ENCODE results near the gene MIPEP. TPM values are rescaled to one million over a fixed set of nuclear protein-coding genes. Genes with fewer than 3 reads are reported as not detected.

The MIPEP gene
- total and polyA plus RNA-seq, 2 experiments from 2014 or later: 17.1 to 19.8 TPM

DNA sequence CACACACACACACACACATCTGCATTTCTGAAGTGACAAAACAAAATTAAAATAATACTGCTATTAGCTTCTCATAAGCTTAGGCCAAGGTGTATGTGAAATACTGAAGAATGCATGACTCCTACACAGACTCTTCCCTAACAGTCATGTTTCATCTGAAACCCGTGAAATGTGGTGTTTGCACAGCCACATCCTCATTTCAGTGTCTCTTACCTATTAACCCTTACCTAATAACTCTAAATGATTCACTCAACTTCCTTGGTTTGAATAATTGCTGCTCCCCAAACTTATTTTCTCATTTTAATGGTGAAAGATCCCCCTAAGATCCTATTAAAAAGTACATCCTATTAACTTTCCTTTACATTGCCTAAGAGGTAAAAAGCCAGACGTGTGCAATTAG lies 117.6 kb downstream of the MIPEP start:
- Histone ChIP-seq H3K27ac (peak overlapping the region; percentile 58), H3K27me3 (no peaks in the 10 kb centered on the region), H3K9me2 (replicated peaks; ENCODE audit: insufficient read depth) (no peaks in the 10 kb centered on the region), H4K20me1 (ENCODE audit: insufficient read depth, poor library complexity, severe bottlenecking) (no peaks in the 10 kb centered on the region), H3K9me3 (ENCODE audit: low read depth) (no peaks in the 10 kb centered on the region), H3K36me3 (replicated peaks; ENCODE audit: insufficient read depth, low read depth) (no peaks in the 10 kb centered on the region), H3K4me2 (no peak overlapping the region), H3K4me3 (no peak overlapping the region), H2AFZ (no peak overlapping the region), H3K79me2 (no peaks in the 10 kb centered on the region), H3K4me1 (ENCODE audit: insufficient read depth) (peaks cover 3% of the 10 kb centered on the region)
- WGBS (ENCODE audit: low lambda C conversion rate, missing lambda C conversion rate): 29% methylated on average over 2 of the region's 2 CpGs
- no peak for DNase-seq (ENCODE audit: low spot score)
- TF ChIP-seq EZH2 (IDR thresholded peaks at IDR 0.05; ENCODE audit: borderline replicate concordance) (no peak), EZH2phosphoT487 (IDR thresholded peaks at IDR 0.05; ENCODE audit: low read depth, severe bottlenecking, unreplicated experiment) (no peak)
- TF ChIP-seq, protein P1, sequence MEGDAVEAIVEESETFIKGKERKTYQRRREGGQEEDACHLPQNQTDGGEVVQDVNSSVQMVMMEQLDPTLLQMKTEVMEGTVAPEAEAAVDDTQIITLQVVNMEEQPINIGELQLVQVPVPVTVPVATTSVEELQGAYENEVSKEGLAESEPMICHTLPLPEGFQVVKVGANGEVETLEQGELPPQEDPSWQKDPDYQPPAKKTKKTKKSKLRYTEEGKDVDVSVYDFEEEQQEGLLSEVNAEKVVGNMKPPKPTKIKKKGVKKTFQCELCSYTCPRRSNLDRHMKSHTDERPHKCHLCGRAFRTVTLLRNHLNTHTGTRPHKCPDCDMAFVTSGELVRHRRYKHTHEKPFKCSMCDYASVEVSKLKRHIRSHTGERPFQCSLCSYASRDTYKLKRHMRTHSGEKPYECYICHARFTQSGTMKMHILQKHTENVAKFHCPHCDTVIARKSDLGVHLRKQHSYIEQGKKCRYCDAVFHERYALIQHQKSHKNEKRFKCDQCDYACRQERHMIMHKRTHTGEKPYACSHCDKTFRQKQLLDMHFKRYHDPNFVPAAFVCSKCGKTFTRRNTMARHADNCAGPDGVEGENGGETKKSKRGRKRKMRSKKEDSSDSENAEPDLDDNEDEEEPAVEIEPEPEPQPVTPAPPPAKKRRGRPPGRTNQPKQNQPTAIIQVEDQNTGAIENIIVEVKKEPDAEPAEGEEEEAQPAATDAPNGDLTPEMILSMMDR (IDR thresholded peaks at IDR 0.05; ENCODE audit: poor library complexity): no peak

GRCh38 chr13:23770973-23771372 lies 118.2 kb downstream of the MIPEP start:
- no peak overlapping the region for H3K4me3 ChIP-seq
- H3K4me1 ChIP-seq (ENCODE audit: insufficient read depth): peaks cover 3% of the 10 kb centered on the region
- DNase-seq (ENCODE audit: low spot score): no peak
- H3K4me2 ChIP-seq: no peak overlapping the region
- H4K20me1 ChIP-seq (ENCODE audit: insufficient read depth, poor library complexity, severe bottlenecking): no peaks in the 10 kb centered on the region
- no peak overlapping the region for H3K27ac ChIP-seq
- WGBS (ENCODE audit: low lambda C conversion rate, missing lambda C conversion rate): 91% methylated on average over 4 of the region's 4 CpGs
- no peaks in the 10 kb centered on the region for H3K36me3 ChIP-seq (replicated peaks; ENCODE audit: insufficient read depth, low read depth)
- no peaks in the 10 kb centered on the region for H3K79me2 ChIP-seq
- no peaks in the 10 kb centered on the region for H3K9me2 ChIP-seq (replicated peaks; ENCODE audit: insufficient read depth)
- no peaks in the 10 kb centered on the region for H3K9me3 ChIP-seq (ENCODE audit: low read depth)
- H3K27me3 ChIP-seq: no peaks in the 10 kb centered on the region
- no peak overlapping the region for H2AFZ ChIP-seq
- TF ChIP-seq EZH2phosphoT487 (IDR thresholded peaks at IDR 0.05; ENCODE audit: low read depth, severe bottlenecking, unreplicated experiment): no peak
- TF ChIP-seq EZH2 (IDR thresholded peaks at IDR 0.05; ENCODE audit: borderline replicate concordance): no peak
- TF ChIP-seq, protein P1 (IDR thresholded peaks at IDR 0.05; ENCODE audit: poor library complexity): no peak

DNA sequence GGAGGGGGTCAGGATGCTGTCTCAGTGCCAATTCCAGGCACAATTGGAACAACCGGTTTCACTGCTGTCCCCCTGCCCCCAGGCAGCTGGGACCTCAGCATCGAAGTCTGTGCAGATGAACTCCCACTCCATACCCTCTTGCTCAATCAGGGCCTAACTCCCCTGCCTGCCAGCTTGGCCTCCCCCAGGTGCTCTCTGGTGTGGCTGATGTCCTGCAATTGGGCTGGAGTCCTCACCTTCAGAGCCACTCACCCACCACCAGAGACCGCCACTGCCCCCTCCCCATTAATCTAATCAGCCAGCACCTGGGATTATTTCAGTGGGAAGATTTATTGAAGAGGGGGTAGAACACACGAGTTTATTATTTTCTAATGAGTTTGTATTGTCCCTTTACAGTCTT lies 118.8 kb downstream of the MIPEP start:
- TF ChIP-seq, protein P1 (IDR thresholded peaks at IDR 0.05; ENCODE audit: poor library complexity): no peak
- TF ChIP-seq EZH2phosphoT487 (IDR thresholded peaks at IDR 0.05; ENCODE audit: low read depth, severe bottlenecking, unreplicated experiment): no peak
- TF ChIP-seq EZH2 (IDR thresholded peaks at IDR 0.05; ENCODE audit: borderline replicate concordance): no peak
- WGBS (ENCODE audit: low lambda C conversion rate, missing lambda C conversion rate): 73% methylated on average over 4 of the region's 4 CpGs
- no peak overlapping the region for H2AFZ ChIP-seq
- no peaks in the 10 kb centered on the region for H3K9me3 ChIP-seq (ENCODE audit: low read depth)
- H3K27me3 ChIP-seq: no peaks in the 10 kb centered on the region
- no peak for DNase-seq (ENCODE audit: low spot score)
- H3K4me3 ChIP-seq: no peak overlapping the region
- H3K4me2 ChIP-seq: no peak overlapping the region
- H3K36me3 ChIP-seq (replicated peaks; ENCODE audit: insufficient read depth, low read depth): no peaks in the 10 kb centered on the region
- H4K20me1 ChIP-seq (ENCODE audit: insufficient read depth, poor library complexity, severe bottlenecking): no peaks in the 10 kb centered on the region
- no peak overlapping the region for H3K27ac ChIP-seq
- no peaks in the 10 kb centered on the region for H3K9me2 ChIP-seq (replicated peaks; ENCODE audit: insufficient read depth)
- peaks cover 3% of the 10 kb centered on the region for H3K4me1 ChIP-seq (ENCODE audit: insufficient read depth)
- no peaks in the 10 kb centered on the region for H3K79me2 ChIP-seq

GRCh38 chr13:23769401-23769800 lies 119.8 kb downstream of the MIPEP start:
- no peak for DNase-seq (ENCODE audit: low spot score)
- H3K27me3 ChIP-seq: no peaks in the 10 kb centered on the region
- H2AFZ ChIP-seq: no peak overlapping the region
- no peaks in the 10 kb centered on the region for H3K36me3 ChIP-seq (replicated peaks; ENCODE audit: insufficient read depth, low read depth)
- TF ChIP-seq, protein P1 (IDR thresholded peaks at IDR 0.05; ENCODE audit: poor library complexity): no peak
- TF ChIP-seq EZH2phosphoT487 (IDR thresholded peaks at IDR 0.05; ENCODE audit: low read depth, severe bottlenecking, unreplicated experiment): no peak
- H3K9me2 ChIP-seq (replicated peaks; ENCODE audit: insufficient read depth): no peaks in the 10 kb centered on the region
- no peaks in the 10 kb centered on the region for H3K79me2 ChIP-seq
- 84% methylated on average over 3 of the region's 3 CpGs for WGBS (ENCODE audit: low lambda C conversion rate, missing lambda C conversion rate)
- no peak overlapping the region for H3K27ac ChIP-seq
- H3K4me2 ChIP-seq: no peak overlapping the region
- H3K9me3 ChIP-seq (ENCODE audit: low read depth): no peaks in the 10 kb centered on the region
- peaks cover 4% of the 10 kb centered on the region for H3K4me1 ChIP-seq (ENCODE audit: insufficient read depth)
- no peak overlapping the region for H3K4me3 ChIP-seq
- no peaks in the 10 kb centered on the region for H4K20me1 ChIP-seq (ENCODE audit: insufficient read depth, poor library complexity, severe bottlenecking)

Data from hepatocyte (in vitro differentiated cells).